ENCODE data around the gene SPAG4.

Gene SPAG4

DNA sequence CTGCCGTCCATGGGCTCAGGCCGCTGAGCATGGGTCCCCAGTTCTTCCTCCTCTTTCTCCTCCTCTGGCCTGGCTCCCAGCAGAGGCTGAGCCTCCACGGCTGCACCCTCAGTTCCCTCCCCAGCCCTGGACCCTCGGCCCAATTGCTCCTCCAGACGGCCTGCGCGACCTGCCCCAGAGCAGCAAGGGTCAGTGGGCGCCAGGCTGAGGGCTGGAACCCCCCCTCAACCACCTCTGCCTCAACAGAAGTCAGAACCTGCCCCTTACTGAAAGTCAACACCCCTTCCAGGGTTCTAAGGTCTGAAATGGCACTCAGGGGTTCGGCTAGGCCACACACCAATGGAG, 15.9 kb upstream of the SPAG4 start:
- no peak for DNase-seq (ENCODE audit: low spot score)

DNA sequence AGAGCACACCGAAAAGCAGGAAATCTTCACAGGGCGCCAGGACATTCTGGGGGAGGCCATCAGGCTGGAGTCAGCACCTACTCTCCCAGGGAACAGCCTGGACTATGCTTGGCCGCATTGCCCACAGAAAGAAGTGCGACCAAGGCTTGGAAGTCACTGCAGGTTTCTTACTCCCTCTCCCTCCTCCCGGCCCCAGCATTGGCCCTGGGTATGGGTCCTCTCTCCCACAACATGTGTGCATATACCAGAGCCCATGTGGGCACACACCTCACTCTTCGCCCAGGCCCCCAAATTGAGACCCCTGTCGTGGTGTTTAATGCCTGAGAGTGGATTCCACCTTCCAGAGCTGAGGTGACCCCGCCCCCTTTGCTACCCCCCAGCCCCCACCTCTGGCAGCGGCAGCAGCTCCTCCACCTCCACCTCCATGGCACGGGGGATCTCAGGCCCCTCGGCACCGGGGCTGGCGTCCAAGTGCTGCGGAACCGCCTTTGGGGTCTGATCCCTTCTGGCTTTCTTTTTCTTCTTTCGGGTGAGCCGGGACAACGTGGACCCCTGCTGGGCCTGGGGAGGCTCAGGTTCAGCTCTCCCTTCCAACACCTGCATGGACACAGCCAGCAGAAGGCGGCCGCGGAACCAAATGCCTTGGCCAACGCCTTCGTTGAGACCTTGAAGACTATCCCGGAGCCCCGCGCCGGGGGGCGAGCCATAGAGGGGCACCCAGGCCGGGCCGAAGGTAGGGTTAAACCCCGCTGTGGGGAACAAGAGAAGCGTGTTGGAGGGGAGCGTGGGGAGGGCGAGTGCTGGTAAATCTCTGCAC, 15.2 kb upstream of the SPAG4 start:
- DNase-seq (ENCODE audit: low spot score), result no peak

GRCh38 chr20:35600993-35601973, 14.3 kb upstream of the SPAG4 start:
- peak; percentile 40 for DNase-seq (ENCODE audit: low spot score)

- no peak for DNase-seq (ENCODE audit: low spot score)
Observed at GRCh38 chr20:35601990-35602389, 13.6 kb upstream of the SPAG4 start.

GRCh38 chr20:35602851-35603495, 12.7 kb upstream of the SPAG4 start:
- no peak for DNase-seq (ENCODE audit: low spot score)

DNA sequence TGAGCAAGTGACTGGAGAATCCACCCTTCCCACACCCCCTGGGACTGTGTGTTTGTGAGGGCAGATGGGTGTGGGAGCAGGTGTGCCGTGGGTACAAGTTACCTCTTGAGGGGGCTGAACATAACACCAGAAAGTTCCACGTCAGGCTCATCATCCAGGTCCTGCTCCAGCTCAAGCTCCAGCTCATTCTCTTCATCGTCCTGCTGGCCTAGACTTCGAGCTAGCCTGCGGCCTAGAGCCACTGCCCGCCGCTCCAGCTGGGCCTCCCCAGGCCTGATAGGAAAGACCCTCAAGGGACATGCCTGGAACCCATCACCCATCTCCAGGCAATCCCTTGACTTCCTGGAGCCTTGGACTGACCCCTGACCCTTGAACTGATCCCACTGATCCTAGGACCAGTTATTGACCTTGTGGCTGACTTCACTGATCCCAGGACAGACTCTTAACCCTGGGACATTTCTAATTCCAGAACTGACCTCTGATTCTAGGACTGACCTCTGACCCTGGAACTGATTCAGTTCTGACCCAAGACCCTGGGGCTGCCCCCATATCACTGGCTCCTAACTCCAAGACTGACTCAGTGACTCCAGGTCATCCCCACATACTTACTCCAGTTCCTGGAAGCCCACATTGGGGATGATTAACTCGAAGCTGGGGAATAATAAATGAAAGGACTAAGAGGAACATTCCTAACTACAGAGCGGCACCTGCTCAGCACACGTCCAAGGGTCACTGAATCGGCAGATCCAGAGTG, 11.8 kb upstream of the SPAG4 start:
- no peak for DNase-seq (ENCODE audit: low spot score)

DNA sequence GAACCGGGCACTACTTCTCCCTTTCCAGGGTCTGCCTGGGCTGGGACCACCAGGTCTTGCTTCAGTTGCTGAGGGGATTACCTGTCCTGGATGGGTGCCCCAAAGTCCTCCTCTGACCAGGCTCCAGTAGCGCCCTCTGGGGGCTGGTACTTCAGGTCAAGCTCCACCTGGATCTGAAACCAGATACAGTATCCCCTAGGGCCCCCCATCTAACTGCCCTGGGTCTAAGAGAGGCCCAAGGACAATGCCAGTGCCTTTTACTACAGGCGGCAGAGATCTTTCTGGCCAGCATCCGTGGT, 11.2 kb upstream of the SPAG4 start:
- DNase-seq (ENCODE audit: low spot score), result no peak

GRCh38 chr20:35606127-35606526, 9.5 kb upstream of the SPAG4 start:
- no peak for DNase-seq (ENCODE audit: low spot score)

- DNase-seq (ENCODE audit: low spot score), result no peak
Observed at GRCh38 chr20:35607003-35607735, 8.5 kb upstream of the SPAG4 start.

DNA sequence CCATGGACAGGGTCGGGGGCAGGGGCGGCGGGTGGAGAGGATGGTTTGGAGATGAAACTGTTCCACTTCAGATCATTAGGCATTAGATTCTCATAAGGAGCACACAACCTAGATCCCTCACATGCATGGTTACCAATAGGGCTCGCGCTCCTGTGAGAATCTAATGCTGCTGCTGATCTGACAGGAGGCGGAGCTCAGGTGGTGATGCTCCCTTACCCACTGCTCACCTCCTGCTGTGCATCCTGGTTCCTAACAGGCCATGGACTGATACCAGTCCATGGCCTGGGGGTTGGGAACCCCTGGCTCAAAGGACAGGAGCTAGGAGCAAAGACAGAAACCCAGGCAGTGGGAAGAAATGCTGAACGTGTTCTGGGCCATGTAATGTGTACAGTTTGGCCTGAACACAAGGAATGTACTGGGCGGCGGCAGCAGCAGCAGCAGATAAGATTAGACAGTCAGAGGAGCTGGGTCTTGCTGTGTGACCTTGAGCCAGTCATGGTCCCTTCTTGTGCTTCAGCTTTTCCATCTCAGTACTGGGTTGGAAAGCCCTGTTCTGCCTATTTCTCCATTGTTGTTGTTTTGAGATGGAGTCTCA, 4.7 kb upstream of the SPAG4 start:
- no peak for DNase-seq (ENCODE audit: low spot score)

- DNase-seq (ENCODE audit: low spot score), result no peak
Observed at GRCh38 chr20:35611482-35611881, 4.1 kb upstream of the SPAG4 start.

DNA sequence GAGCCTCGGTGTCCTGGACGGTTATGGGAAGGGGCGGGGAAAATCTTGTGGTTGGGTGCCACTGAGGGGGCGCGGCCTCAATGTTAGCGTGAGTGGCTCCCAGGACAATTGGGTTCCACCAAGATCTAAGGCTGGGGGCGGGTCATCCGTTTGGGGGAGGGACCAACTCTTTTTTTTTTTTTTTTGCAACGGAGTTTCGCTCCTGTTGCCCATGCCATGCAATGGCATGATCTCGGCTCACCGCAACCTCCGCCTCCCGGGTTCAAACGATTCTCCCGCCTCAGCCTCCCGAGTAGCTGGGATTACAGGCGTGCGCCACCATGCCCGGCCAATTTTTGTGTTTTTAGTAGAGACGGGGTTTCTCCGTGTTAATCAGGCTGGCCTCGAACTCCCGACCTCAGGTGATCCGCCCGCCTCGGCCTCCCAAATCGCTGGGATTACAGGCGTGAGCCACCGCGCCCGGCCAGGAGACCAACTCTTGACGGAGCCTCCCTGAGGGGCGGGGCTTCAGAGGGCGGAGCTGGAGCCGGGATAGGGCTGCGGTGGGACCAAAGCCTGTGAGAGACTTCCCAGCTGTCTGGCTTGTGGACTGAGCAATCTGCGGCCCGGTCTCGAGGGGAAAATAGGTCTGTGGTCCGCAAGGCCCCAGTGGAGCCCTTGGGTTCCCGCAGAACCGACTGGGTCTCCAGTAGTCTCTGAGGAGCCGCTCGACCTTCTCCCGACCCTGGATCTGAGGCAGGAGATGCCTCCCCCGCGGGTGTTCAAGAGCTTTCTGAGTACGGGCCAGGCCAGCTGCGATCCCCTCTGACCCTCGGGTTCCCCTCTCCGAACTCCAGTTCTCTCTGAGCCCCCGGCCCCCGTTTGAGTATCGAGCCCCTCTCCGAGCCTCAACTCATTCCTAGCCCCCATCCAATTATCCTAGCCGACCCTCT, 1.1 kb downstream of the SPAG4 start:
- DNase-seq (ENCODE audit: low spot score), result peak; percentile 82

DNA sequence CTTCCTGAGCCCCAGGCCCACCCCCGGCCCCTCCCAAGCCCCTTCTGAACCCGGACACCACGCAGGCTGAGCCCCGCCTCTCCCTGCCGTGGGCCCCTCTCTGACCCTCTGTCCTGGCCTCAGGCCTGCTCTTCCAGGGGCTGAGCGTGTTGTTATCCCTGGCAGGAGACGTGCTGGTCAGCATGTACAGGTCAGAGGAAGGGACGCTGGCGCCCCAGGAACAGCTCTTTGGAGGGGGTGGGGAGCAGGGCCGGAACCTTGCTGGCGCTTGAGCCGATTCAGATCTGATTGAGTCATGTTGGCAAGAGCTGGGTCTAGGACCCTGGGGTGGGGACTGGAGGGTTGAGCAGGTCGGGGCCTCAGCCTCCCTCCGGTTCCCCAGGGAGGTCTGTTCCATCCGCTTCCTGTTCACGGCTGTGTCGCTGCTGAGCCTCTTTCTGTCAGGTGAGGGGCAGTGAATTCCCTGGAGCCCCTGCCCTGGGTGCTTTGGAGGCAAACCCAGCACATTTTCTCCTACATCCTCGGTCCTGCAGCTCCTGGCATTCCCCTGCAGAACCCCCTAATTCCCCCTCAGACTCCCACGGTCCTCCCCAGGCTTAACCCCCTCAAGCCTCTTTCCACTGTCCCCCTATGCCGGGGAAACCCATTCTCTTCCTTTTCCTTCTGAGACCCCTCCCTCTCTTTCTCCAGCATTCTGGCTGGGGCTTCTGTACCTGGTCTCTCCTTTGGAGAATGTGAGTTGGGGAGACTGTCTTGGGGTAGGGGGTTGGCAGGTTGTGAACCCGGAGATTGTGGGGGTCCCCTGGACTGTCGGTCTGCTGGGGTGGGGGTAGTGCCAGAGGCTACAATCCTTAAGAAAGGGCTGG, 2.0 kb downstream of the SPAG4 start:
- DNase-seq (ENCODE audit: low spot score), result peak; percentile 63

GRCh38 chr20:35618263-35619131, 2.9 kb downstream of the SPAG4 start:
- peak; percentile 41 for DNase-seq (ENCODE audit: low spot score)

- DNase-seq (ENCODE audit: low spot score), result peak; percentile 89
Observed at GRCh38 chr20:35619196-35620095, 3.8 kb downstream of the SPAG4 start.

- no peak for DNase-seq (ENCODE audit: low spot score)
Observed at GRCh38 chr20:35620818-35621559, 5.4 kb downstream of the SPAG4 start.

Measured in COLO829 (cell line).